HEK293 (cell line): ENCODE data around the gene SPTBN2.

ENCODE experiments used
- CTCF ChIP-seq: fragments of 450-650 bp; formaldehyde crosslinking; IDR thresholded peaks from 2 replicates; pipeline ENCODE4 v1.5.1; 2016; ENCODE audit warnings: missing biosample characterization, missing genetic modification characterization
- ZNF362 ChIP-seq: fragments of 450-650 bp; formaldehyde crosslinking; IDR thresholded peaks from 2 replicates; pipeline ENCODE4 v1.5.1; 2016; ENCODE audit warnings: missing biosample characterization, missing genetic modification characterization

- no peak for TF ChIP-seq CTCF (tag by site-specific recombination)
- TF ChIP-seq ZNF362 (tag by site-specific recombination): no peak
Measured at GRCh38 chr11:66707486-66707885, 21.5 kb downstream of the SPTBN2 start.
